PC-3 (cell line): Measurements from ENCODE around the gene TASL. TPM values are rescaled to one million over a fixed set of nuclear protein-coding genes. Genes with fewer than 3 reads are reported as not detected.

ENCODE experiments used
- ATAC-seq: fragments of 200-7000 bp; cut with Tn5 transposase; 2 replicates; pipeline ENCODE4 v1.9.1; 2020; ENCODE audit warnings: mild to moderate bottlenecking, moderate library complexity
- BruUV-seq: library from RNA; stranded (reverse); fragments of 400-500 nt; replicated peaks from 2 replicates; lab custom pipeline; 2021; lab: Mats Ljungman, UMichigan
- CTCF ChIA-PET: fragments of 300-600 bp; sonication (Branson Sonifier 250); formaldehyde crosslinking; loops from one replicate; lab custom pipeline; 2022; ENCODE audit warnings: antibody characterized with exemption; lab: Charles Lee
- POLR2A ChIA-PET: fragments of 300-600 bp; sonication (Branson Sonifier 250); formaldehyde crosslinking; loops from one replicate; lab custom pipeline; 2022; ENCODE audit warnings: antibody characterized with exemption; ENCODE audit not compliant: unreplicated experiment; lab: Charles Lee
- DNase-seq: peaks from one replicate; pipeline ENCODE4 v3.0.0-alpha.2; 2015
- H2AFZ ChIP-seq: fragments of 300-600 bp; sonication (generic); 2 replicates; pipeline ENCODE4 v1.6.0; 2016; ENCODE audit warnings: antibody characterized with exemption, low read length
- H3F3A ChIP-seq: fragments of 300-600 bp; sonication (generic); one replicate; pipeline ENCODE4 v1.6.0; 2017; ENCODE audit warnings: antibody characterized with exemption, low read length, control low read depth, mild to moderate bottlenecking; ENCODE audit not compliant: unreplicated experiment
- H3K27ac ChIP-seq: fragments of 300-600 bp; sonication (generic); 2 replicates; pipeline ENCODE4 v1.5.1; 2016; ENCODE audit warnings: mild to moderate bottlenecking, low read length
- H3K27me3 ChIP-seq: fragments of 300-600 bp; sonication (generic); 2 replicates; pipeline ENCODE4 v1.6.1; 2016; ENCODE audit warnings: low read length, mixed read lengths
- H3K36me3 ChIP-seq: fragments of 300-600 bp; sonication (generic); 2 replicates; pipeline ENCODE4 v1.6.1; 2016; ENCODE audit warnings: low read depth, mixed run types, low read length, mixed read lengths
- H3K4me1 ChIP-seq: fragments of 300-600 bp; sonication (generic); 2 replicates; pipeline ENCODE4 v1.5.1; 2016; ENCODE audit warnings: low read length; ENCODE audit not compliant: insufficient read depth
- H3K4me2 ChIP-seq: fragments of 300-600 bp; sonication (generic); 2 replicates; pipeline ENCODE4 v1.6.0; 2016; ENCODE audit warnings: low read length
- H3K4me3 ChIP-seq: fragments of 300-600 bp; sonication (generic); 2 replicates; pipeline ENCODE4 v1.5.1; 2016; ENCODE audit warnings: mild to moderate bottlenecking, low read length, mixed read lengths
- H3K79me2 ChIP-seq: fragments of 300-600 bp; sonication (generic); 2 replicates; pipeline ENCODE4 v1.6.1; 2017; ENCODE audit warnings: low read length, mixed read lengths
- H3K9ac ChIP-seq: fragments of 300-600 bp; sonication (generic); 2 replicates; pipeline ENCODE4 v1.6.0; 2016; ENCODE audit warnings: mild to moderate bottlenecking, low read length
- H3K9me2 ChIP-seq: fragments of 300-600 bp; sonication (generic); replicated peaks from 2 replicates; pipeline ENCODE4 v1.6.1; 2016; ENCODE audit warnings: mixed run types, low read length, mixed read lengths
- H3K9me3 ChIP-seq: fragments of 300-600 bp; sonication (generic); 2 replicates; pipeline ENCODE4 v1.6.1; 2016; ENCODE audit warnings: low read length, mixed read lengths
- H4K20me1 ChIP-seq: fragments of 300-600 bp; sonication (generic); 2 replicates; pipeline ENCODE4 v1.6.1; 2016; ENCODE audit warnings: low read length, mixed read lengths
- EZH2 ChIP-seq: fragments of 300-600 bp; sonication (generic); IDR thresholded peaks from one replicate; pipeline ENCODE4 v1.6.1; 2017; ENCODE audit warnings: antibody characterized with exemption, mild to moderate bottlenecking, low read length; ENCODE audit not compliant: unreplicated experiment
- EZH2phosphoT487 ChIP-seq: fragments of 300-600 bp; sonication (generic); IDR thresholded peaks from 2 replicates; pipeline ENCODE4 v1.6.1; 2018; ENCODE audit warnings: mild to moderate bottlenecking, antibody characterized with exemption, low read length, borderline replicate concordance
- intact Hi-C: fragments of 100-400 bp; cut with micrococcal nuclease; formaldehyde crosslinking; loops from 2 replicates; pipeline ENCODE4 v1.9.0; 2023
- total RNA-seq: library from RNA; depleted of rRNA; stranded (reverse); fragments of >200 nt; gene quantifications from 2 replicates; pipeline ENCODE4 v1.2.3, GENCODE V29; 2014
- TF ChIP-seq, protein P1 (sequence below): fragments of 300-600 bp; sonication (generic); conservative IDR thresholded peaks from 2 replicates; pipeline ENCODE4 v1.5.1; 2017; ENCODE audit warnings: antibody characterized with exemption, low read depth, mild to moderate bottlenecking, low read length

Gene TASL
- total RNA-seq, 1 experiment from 2014 or later: not detected

DNA sequence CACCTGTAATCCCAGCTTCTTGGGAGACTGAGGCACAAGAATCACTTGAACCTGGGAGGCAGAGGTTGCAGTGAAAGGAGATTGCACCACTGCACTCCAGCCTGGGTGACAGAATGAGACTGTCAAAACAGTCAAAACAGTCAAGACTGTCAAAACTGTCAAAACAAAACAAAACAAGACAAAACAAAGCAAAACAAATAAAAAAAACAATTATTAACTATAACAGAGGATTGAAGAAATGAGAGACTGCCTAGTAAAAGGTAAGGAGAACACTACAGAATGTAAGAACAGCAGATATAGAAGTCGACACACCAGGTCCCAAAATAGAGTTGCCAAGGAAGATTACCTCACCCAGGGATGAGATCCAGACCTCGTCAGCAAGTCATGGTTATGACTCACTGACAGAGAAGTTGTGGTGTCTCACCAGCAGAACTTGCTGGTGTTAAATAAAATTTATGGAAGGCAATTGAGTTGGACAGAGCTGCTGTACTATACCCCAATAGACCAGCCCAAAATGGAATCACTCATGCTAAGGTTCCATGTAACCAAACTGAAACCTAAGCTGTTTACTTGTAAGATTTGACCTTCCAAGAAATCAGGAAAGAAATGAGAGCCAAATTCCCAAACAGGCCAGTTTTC lies 43.5 kb upstream of the TASL start:
- peak; percentile 83 for ATAC-seq
- CTCF ChIA-PET: no interaction called here
- no peaks in the 10 kb centered on the region for H3K27me3 ChIP-seq
- 0 out of 2 replicates have a peak overlapping the region, but pooled peaks have one; percentile 14 for H3K27ac ChIP-seq
- no peak overlapping the region for H3K4me3 ChIP-seq
- TF ChIP-seq EZH2phosphoT487 (no peak), EZH2 (no peak)
- TF ChIP-seq, protein P1, sequence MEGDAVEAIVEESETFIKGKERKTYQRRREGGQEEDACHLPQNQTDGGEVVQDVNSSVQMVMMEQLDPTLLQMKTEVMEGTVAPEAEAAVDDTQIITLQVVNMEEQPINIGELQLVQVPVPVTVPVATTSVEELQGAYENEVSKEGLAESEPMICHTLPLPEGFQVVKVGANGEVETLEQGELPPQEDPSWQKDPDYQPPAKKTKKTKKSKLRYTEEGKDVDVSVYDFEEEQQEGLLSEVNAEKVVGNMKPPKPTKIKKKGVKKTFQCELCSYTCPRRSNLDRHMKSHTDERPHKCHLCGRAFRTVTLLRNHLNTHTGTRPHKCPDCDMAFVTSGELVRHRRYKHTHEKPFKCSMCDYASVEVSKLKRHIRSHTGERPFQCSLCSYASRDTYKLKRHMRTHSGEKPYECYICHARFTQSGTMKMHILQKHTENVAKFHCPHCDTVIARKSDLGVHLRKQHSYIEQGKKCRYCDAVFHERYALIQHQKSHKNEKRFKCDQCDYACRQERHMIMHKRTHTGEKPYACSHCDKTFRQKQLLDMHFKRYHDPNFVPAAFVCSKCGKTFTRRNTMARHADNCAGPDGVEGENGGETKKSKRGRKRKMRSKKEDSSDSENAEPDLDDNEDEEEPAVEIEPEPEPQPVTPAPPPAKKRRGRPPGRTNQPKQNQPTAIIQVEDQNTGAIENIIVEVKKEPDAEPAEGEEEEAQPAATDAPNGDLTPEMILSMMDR: no peak
- DNase-seq: peak; percentile 78
- H3K36me3 ChIP-seq: no peaks in the 10 kb centered on the region
- no peak overlapping the region for H3K9ac ChIP-seq
- intact Hi-C loops: no loop called here
- no peaks in the 10 kb centered on the region for H3K79me2 ChIP-seq
- POLR2A ChIA-PET: no interaction called here
- H3K9me2 ChIP-seq: no peaks in the 10 kb centered on the region
- H3K4me1 ChIP-seq: peaks cover 11% of the 10 kb centered on the region
- H2AFZ ChIP-seq: no peak overlapping the region
- H4K20me1 ChIP-seq: no peaks in the 10 kb centered on the region
- no TSS peak for BruUV-seq
- no peak overlapping the region for H3K4me2 ChIP-seq
- H3K9me3 ChIP-seq: no peaks in the 10 kb centered on the region
- H3F3A ChIP-seq: no peaks in the 10 kb centered on the region

DNA sequence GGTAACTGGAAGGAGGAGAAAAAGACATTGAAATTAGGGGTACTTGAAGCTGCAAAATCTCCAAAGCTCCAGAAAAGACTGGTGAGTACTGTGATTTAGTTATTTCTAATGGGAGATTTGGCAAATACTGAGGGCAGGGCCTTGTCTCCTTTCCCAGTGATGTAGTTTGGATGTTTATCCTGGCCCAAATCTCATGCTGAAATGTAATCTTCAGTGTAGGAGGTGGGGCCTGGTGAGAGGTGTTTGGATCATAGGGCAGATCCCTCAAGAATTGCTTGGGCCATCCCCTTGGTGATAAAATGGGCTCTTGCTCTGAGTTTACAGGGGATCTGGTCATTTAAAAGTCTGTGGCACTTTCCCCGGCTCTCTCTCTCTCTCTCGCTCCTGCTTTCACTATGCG lies 42.6 kb upstream of the TASL start:
- H3K4me3 ChIP-seq: no peak overlapping the region
- intact Hi-C loops: no loop called here
- TF ChIP-seq, protein P1: no peak
- no peak for TF ChIP-seq EZH2
- no peak for TF ChIP-seq EZH2phosphoT487
- ATAC-seq (no peak), DNase-seq (no peak)
- no peak overlapping the region for H3K4me2 ChIP-seq
- H2AFZ ChIP-seq: no peak overlapping the region
- ChIA-PET POLR2A (no interaction called here), CTCF (no interaction called here)
- no peaks in the 10 kb centered on the region for H3K27me3 ChIP-seq
- H3K4me1 ChIP-seq: peaks cover 18% of the 10 kb centered on the region
- H3K9me3 ChIP-seq: no peaks in the 10 kb centered on the region
- H4K20me1 ChIP-seq: no peaks in the 10 kb centered on the region
- no peaks in the 10 kb centered on the region for H3K9me2 ChIP-seq
- no peak overlapping the region for H3K27ac ChIP-seq
- no peaks in the 10 kb centered on the region for H3K36me3 ChIP-seq
- no peak overlapping the region for H3K9ac ChIP-seq
- no TSS peak for BruUV-seq
- no peaks in the 10 kb centered on the region for H3F3A ChIP-seq
- H3K79me2 ChIP-seq: no peaks in the 10 kb centered on the region

DNA sequence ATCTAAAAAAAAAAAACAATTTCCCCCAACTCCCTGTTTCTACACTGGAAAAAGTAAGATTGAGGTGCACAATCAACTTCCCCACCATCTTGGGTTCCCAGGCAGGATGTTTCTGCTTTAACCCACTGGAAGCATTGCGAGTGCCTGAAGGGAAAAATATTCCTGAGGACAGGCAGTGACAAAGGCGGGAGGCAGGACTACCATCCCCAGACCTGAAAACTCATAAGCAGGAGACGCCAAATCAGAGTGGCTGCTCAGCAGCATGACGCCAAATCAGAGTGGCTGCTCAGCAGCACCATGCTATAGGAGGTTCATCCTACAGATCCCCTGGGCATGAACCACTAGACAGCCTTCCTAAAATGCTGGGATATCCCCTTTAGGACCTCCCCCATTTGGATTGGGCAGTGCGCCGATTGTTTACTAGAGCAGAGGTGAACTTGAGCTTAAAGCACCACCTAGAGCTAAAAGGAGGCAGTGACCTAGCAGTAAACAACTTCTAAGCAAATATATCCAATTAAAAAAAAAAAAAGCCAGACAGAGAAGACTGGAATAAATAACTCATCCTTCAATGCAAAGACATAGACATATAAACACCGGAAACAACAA lies 40.7 kb upstream of the TASL start:
- BruUV-seq: no TSS peak
- Histone ChIP-seq H3K27ac (no peak overlapping the region), H4K20me1 (no peaks in the 10 kb centered on the region), H3K9me2 (no peaks in the 10 kb centered on the region), H3F3A (no peaks in the 10 kb centered on the region), H3K9ac (no peak overlapping the region), H3K36me3 (no peaks in the 10 kb centered on the region), H3K4me3 (no peak overlapping the region), H3K9me3 (no peaks in the 10 kb centered on the region), H3K4me2 (peak overlapping the region; percentile 22; the same call in 1 of the 2 replicates), H3K4me1 (peaks cover 23% of the 10 kb centered on the region), H3K79me2 (no peaks in the 10 kb centered on the region), H2AFZ (no peak overlapping the region), H3K27me3 (no peaks in the 10 kb centered on the region)
- DNase-seq (peak; percentile 31), ATAC-seq (no peak; the same call in 1 of the 2 replicates)
- TF ChIP-seq, protein P1: peak; percentile 53; the same call in 1 of the 2 replicates
- TF ChIP-seq EZH2phosphoT487: no peak
- ChIA-PET POLR2A (no interaction called here), CTCF (interaction anchor here (0.6 kb wide), 1 partner anchor 47 kb away, joined by 6 read pairs; no protein-coding TSS in a partner anchor)
- intact Hi-C loops: loop anchor here (1.0 kb wide), 1 partner anchor 48 kb away; no protein-coding TSS in a partner anchor
